Measurements from ENCODE around the gene CEMIP.
"Not testable (repeated sequence)": the region's sequence is repeated elsewhere in the genome, so short reads cannot be mapped to it uniquely, and the experiment has no call there.

The CEMIP gene

DNA sequence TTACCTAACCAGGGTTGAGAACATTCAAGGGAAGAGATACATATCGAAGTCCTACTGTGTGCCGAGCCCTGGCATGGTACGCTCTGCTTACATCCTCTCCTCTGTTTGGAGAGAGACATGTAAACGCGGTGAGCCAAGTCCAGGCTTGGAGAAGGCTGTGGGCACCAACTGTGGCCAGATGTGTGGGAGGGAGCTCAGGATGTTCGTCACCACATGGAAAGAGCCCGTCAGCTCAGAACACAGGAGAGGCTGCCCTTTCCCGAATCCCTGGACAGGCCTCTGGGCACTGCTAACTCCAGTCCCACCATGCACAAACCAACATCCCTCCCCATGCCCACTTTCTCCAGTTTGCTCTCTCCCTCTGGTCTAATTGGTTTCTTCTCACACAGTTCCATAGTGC is 167.4 kb downstream of the CEMIP start:
- in situ Hi-C loops (cut with HindIII; ENCODE audit: low sequenced_read_pairs), result no loop called here

DNA sequence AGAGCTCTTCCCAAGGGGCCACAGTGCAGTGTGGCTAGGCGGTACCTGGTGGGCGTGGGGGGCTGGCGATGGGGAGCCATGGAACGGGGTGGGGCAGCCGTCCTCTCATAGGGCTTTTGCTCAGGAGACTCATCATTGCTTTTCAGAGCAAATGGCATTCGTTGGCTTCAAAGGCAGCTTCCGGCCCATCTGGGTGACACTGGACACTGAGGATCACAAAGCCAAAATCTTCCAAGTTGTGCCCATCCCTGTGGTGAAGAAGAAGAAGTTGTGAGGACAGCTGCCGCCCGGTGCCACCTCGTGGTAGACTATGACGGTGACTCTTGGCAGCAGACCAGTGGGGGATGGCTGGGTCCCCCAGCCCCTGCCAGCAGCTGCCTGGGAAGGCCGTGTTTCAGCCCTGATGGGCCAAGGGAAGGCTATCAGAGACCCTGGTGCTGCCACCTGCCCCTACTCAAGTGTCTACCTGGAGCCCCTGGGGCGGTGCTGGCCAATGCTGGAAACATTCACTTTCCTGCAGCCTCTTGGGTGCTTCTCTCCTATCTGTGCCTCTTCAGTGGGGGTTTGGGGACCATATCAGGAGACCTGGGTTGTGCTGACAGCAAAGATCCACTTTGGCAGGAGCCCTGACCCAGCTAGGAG is 169.6 kb downstream of the CEMIP start:
- in situ Hi-C loops (cut with HindIII; ENCODE audit: low sequenced_read_pairs), result no loop called here

DNA sequence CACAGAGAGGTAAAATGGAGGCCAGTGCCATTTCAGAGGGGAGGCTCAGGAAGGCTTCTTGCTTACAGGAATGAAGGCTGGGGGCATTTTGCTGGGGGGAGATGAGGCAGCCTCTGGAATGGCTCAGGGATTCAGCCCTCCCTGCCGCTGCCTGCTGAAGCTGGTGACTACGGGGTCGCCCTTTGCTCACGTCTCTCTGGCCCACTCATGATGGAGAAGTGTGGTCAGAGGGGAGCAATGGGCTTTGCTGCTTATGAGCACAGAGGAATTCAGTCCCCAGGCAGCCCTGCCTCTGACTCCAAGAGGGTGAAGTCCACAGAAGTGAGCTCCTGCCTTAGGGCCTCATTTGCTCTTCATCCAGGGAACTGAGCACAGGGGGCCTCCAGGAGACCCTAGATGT is 170.6 kb downstream of the CEMIP start:
- in situ Hi-C loops (cut with HindIII; ENCODE audit: low sequenced_read_pairs), result no loop called here

DNA sequence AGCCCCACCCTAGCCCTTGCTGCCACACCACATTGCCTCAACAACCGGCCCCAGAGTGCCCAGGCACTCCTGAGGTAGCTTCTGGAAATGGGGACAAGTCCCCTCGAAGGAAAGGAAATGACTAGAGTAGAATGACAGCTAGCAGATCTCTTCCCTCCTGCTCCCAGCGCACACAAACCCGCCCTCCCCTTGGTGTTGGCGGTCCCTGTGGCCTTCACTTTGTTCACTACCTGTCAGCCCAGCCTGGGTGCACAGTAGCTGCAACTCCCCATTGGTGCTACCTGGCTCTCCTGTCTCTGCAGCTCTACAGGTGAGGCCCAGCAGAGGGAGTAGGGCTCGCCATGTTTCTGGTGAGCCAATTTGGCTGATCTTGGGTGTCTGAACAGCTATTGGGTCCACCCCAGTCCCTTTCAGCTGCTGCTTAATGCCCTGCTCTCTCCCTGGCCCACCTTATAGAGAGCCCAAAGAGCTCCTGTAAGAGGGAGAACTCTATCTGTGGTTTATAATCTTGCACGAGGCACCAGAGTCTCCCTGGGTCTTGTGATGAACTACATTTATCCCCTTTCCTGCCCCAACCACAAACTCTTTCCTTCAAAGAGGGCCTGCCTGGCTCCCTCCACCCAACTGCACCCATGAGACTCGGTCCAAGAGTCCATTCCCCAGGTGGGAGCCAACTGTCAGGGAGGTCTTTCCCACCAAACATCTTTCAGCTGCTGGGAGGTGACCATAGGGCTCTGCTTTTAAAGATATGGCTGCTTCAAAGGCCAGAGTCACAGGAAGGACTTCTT is 171.3 kb downstream of the CEMIP start:
- in situ Hi-C loops (cut with HindIII; ENCODE audit: low sequenced_read_pairs), result no loop called here

DNA sequence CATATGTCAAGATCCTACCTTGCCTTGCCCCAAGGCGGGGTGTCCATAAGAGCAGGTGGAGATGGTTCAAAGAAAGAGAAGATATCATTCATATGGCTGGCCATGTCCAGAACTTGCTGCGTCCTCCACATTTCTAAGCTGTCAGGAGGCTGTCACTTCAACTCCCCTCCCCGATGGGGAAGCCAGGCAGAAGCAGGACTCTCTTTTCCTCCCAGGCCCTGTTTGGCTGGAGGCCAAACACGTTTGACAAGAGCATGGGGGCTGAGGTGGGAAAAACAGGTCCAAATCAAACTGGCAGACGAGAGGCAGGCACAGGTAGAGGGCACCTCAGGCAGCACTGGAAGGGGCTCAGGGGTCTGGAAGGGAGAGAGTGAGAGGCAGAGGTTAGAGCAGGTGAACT is 172.8 kb downstream of the CEMIP start:
- in situ Hi-C loops (cut with HindIII; ENCODE audit: low sequenced_read_pairs), result no loop called here

DNA sequence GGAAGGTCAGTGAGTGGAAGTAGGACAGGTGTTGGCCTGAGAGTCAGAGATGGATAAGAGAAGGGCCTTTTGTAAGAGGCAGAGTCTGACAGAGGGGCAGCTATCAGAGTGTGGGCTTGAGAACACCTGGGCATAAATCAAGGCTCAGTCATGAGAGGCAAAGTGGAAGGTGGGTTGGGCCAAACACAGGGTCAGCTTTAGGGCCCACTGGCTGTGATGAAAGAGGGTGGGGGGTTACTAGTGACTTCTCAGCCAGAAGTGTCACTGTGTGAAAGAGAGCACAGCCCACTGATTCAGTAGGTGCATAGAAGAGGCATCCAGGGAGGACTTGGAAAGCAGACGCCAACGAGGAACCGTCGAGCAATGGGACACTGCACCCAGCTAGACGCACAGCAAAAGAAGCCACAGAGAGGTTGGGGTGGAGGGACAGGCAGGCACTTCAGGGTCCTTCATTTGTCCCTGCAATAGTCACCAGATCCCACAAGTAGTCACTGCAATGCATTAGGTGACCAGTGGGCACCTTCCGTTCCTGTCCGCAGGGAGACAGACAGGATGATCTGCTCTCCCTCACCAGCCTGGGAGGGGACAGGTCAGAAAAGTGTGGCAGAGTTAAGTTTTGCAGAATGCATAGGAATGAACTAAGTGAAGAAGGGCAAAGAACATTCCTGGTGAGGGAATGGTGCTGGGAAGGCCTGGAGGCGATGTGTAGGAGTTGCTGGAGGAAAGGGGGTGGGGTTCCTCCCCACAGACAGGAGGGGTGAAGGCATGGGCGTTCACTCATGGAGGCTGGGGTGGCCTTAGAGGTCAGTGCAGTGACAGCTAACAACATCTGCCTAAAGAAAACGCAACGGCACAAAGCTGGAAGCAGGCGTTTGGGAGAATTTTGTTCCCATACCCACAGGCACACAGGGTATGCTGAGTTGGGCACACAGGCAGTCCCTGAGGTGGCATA is 174.1 kb downstream of the CEMIP start:
- in situ Hi-C loops (cut with HindIII; ENCODE audit: low sequenced_read_pairs), result no loop called here

DNA sequence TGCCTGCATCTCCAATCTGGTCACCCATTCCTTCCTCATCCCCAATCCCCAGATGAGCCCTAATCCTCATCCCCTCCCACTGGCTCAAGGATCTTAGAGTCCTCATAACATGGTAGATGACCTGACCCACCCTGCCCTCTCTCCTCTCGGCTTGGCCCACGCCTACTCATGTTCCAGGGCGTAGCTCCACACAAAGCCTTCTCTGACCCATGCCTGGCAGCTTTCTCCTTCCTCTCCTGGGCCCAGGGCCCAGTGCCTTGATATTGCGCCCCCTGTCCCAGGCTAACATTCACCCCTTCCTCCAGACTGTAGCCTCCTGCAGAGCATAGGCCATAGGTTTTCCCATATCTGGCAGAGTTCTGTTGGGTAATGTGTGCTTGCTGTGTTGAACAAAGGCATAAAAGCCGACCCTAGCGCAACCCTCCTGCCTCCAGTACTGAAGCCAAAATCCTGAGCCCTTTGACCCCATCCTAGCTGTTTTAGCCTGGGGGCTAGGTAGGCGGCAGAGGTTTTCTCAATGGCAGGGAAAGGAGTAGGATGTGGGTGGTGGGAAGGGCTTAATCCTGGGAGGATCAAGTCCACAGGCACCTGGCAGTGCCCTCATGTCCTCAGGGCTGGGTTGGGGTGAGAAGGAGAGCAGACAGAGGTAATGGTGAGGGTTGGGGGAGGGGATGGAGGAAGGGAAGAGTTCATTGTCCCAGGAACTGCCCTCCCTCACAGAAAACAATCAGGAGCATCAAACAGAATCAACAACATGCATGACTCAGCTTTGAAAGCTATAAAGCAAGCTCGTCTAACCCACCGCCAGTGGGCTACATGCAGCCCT is 175.0 kb downstream of the CEMIP start:
- in situ Hi-C loops (cut with HindIII; ENCODE audit: low sequenced_read_pairs), result no loop called here

DNA sequence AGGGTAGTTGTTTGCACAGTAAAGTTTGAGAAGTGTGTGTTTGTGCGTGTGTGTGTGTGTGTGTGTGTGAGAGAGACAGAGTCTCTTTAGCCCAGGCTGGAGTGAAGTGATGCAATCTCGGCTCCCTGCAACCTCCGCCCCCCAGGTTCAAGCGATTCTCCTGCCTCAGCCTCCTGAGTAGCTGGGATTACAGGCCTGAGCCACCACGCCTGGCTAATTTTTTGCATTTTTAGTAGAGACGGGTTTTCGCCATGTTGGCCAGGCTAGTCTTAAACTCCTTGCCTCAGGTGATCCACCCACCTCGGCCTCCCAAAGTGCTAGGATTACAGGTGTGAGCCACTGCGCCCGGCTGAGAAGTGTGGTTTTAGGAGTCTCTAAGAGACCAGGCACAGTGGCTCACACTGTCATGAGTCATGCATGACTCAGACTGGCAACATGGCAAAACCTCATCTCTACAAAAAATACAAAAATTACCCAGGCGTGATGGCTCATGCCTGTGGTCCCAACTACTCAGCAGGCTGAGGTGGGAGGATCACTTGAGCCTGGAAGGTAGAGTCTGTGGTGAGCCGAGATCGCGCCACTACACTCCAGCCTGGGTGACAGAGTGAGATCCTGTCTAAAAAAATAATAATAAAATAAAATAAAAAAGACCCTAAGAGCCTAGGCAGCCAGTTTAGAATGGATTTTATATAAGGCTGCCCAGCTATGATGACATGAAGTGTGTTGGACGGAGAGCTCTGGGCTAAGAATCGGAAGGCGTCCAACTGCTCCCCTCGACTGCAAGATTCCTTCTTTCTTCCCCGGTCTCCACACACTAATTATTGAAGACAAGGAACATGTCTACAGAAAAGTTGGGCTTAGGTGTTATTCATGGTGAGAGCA is 176.6 kb downstream of the CEMIP start:
- in situ Hi-C loops (cut with HindIII; ENCODE audit: low sequenced_read_pairs), result not testable (repeated sequence)

DNA sequence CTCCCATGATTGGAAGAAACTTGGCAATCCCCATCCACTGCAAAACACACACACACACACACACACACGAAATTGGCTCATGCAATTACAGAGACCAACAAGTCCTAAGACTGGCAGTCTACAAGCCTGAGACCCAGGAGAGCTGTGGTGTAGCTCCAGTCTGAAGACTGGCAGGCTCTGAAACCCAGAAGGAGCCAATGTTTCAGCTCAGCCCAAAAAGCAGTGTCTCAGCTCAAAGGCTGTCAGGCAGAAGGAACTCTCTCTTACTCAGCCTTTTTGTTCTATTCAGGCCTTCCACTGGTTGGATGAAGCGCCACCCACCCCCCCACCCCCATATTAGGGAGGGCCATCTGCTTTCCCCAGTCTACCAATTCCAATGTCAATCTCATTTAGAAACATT is 178.4 kb downstream of the CEMIP start:
- in situ Hi-C loops (cut with HindIII; ENCODE audit: low sequenced_read_pairs), result no loop called here

DNA sequence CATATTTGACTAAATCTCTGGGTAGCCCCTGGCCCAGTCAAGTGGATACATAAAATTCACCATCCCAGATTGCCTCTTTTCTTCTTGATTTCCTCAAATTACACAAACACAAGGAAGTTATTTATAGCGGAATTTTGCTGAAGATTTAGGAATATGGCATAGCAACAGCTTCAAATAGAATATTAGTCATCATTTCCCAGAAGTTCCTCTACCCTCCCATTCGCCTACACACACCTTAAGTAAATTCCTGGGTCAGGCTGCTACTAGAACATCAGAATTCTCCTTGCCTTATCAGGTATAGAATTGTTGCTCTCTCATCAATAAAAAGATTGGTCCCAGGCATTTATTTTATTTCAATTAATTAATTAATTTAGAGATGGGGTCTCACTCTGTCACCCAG is 178.8 kb downstream of the CEMIP start:
- in situ Hi-C loops (cut with HindIII; ENCODE audit: low sequenced_read_pairs), result no loop called here

DNA sequence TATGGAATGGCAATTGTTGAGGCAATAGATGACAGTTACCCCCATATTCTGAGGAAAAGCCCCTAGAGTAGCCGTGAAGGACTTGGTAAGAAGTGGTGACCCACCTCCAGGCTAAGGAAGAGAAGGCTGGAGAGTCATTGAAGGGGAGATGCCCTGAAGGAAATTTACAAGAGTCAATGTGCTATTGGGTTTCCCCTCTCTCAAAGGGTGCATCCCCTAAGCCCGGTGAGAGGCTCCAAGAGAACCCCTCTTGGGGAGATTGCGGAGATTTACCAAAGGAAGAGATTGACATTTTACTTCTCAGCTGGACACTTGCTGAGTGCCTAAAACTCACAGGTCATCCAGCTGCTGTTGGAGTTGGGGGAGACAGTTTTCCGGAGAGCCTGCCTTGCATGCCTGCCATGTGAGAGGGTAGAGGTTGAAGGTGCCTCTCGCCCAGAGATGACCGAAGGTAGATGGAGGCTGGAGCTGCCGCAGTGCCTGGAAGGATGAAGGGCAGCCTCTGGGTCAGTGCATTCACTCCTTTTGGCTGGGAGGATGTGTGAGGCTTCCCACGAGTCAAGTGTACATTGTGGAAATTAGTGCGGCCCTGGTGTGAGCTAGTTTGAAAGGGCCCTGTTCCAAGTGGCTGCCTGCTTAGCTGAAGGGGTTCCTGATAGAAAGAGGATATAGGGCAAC is 179.8 kb downstream of the CEMIP start:
- in situ Hi-C loops (cut with HindIII; ENCODE audit: low sequenced_read_pairs), result no loop called here

DNA sequence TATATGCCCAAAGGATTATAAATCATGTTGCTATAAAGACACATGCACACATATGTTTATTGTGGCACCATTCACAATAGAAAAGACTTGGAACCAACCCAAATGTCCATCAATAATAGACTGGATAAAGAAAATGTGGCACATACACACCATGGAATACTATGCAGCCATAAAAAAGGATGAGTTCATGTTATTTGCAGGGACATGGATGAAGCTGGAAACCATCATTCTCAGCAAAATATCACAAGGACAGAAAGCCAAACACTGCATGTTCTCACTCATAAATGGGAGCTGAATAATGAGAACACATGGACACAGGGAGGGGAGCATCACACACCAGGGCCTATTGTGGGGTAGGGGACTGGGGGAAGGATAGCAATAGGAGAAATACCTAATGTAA is 186.3 kb downstream of the CEMIP start:
- in situ Hi-C loops (cut with HindIII; ENCODE audit: low sequenced_read_pairs), result loop anchor here (5.0 kb wide), 3 partner anchors 118 to 498 kb away; no protein-coding TSS in a partner anchor

DNA sequence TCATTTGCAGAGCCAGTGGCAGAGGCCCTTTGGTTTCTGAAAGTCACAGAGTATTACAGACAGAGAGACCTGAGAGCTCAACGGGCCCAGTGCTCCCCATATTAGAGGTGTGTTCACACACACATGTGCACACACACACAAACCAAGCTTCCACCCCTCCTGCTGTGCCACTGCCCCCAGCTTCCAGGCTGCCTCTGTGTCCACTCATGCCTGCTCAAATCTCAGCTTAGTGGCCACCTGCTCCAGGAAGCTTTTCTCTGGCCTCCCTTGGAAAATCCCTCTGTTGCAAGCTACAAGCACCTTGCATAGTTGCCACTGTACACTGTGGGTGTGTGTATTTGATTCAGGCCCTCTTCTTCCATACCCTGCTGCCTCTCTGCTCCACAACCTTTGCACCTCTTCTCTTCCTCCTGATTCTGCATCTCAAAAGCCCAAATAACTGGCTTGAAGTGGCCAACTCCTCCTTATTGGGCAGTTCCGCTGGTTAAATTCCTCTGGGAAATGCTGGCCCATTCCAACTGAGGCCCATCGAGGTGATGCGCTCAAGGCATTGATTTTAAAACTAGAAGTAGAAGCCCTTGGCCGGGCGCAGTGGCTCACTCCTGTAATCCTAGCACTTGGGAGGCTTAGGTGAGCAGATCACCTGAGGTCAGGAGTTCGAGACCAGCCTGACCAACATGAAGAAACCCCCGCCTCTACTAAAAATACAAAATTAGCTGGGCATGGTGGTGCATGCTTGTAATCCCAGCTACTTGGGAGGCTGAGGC is 187.4 kb downstream of the CEMIP start:
- in situ Hi-C loops (cut with HindIII; ENCODE audit: low sequenced_read_pairs), result loop anchor here (5.0 kb wide), 3 partner anchors 119 to 499 kb away; no protein-coding TSS in a partner anchor

DNA sequence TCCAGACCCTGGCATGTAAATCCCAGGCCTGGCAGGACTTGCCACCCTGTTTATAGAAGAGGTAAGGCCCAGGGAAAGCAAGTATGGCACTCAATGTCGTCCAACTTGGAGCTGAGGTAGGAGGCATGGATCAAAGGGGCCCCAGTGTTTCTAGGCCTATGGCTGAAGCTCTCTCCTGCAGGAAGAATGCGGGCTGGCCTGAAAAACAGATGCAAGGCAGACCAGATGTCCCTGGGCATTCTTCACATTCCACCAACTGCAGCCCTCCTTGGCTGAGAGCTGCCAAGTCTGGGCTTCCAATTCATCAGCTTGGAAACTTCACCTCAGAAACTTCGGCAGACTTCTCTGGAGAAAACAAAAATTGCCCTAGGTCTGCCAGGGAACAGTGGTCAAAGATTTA is 188.3 kb downstream of the CEMIP start:
- in situ Hi-C loops (cut with HindIII; ENCODE audit: low sequenced_read_pairs), result loop anchor here (5.0 kb wide), 3 partner anchors 120 to 500 kb away; no protein-coding TSS in a partner anchor

DNA sequence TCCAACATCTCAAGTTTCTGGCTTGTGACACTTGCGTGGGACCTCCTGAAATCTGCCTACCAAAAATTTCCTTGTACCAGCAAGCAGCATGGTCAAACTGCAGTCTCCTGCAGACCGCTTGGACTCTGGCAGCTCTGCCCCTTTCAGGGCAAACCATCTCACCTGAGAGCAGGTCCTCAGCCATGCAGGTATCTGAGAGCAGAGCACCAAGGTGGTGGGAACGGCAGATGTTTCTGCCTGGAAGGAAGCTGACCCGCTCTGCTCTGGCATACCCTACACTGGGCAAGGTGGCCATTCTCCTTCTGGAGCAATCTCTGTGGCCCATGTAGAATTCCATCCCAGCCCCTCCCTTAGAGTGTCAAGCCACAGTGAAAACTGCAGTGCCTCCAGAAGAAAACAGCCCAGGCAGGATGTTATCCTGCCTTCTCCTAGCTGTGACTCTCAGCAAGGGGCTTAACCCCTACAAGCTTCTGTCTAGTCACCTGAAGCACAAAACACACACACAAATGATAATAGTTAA is 188.9 kb downstream of the CEMIP start:
- in situ Hi-C loops (cut with HindIII; ENCODE audit: low sequenced_read_pairs), result loop anchor here (5.0 kb wide), 3 partner anchors 121 to 501 kb away; no protein-coding TSS in a partner anchor

DNA sequence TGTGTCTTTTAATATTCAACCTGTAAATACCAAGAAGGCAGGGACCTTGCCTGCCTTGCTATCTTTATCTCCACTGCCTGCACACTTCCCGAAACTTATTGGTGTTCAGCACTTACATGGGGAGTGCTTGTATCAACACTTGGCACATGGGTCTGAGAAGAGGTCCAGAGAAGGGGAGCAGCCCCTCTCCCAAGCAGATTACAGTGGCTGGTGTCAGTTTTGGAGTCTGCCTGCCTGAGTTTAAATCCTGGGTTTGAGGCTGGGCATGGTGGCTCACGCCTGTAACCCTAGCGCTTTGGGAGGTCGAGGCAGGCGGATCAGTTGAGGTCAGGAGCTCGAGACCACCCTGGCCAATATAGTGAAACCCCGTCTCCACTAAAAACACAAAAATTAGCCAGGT is 190.1 kb downstream of the CEMIP start:
- in situ Hi-C loops (cut with HindIII; ENCODE audit: low sequenced_read_pairs), result loop anchor here (5.0 kb wide), 3 partner anchors 122 to 502 kb away; no protein-coding TSS in a partner anchor

DNA sequence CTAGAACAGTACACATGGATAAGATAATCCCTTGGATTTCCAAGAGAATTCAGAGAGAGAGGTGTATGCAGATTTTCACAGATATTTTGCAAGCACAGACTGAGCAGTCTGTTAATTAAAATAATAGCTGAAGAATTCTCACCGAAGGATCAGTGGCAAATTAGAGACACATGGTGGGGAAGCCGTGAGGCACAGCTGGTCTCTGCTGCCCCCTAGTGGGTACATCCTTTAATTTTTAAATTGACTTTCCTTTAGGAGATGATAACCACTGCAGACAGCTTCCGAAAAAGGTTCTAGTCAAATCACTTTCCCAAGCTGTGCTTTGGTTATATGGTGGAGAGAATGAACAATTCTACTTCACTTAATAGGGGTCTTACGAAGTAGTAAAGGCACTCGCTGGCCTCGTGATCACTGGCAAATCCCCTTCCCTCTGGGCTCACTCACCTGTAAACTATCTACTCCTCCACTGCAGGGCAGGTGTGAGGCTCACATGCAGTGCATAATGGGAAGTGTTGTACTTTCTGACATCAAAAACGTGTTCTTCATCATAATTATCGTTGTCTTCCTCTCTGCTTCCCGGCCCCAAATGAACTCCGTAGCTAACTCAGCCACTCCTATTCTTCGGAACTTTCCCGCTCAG is 191.0 kb downstream of the CEMIP start:
- in situ Hi-C loops (cut with HindIII; ENCODE audit: low sequenced_read_pairs), result no loop called here

Data from endothelial cell of hepatic sinusoid (primary cell).